Right lobe of liver (tissue), 6 donors: ENCODE results near the gene TRIM2. TPM values are rescaled to one million over a fixed set of nuclear protein-coding genes. Genes with fewer than 3 reads are reported as not detected.

ENCODE experiments used
- ATAC-seq, 4 donors: fragments of 200-7000 bp; cut with Tn5 transposase; one replicate each; pipeline ENCODE4 v1.9.1; 2020; ENCODE audit warnings: mild to moderate bottlenecking in 4 of 4, moderate library complexity in 4 of 4
- DNase-seq, 3 donors: peaks; one replicate each; pipeline ENCODE4 v3.0.0-alpha.2; 2020
- H3K27ac ChIP-seq, 3 donors: fragments of 200-600 bp; one replicate each; pipeline ENCODE4 v1.8.0; 2022
- H3K27me3 ChIP-seq, 2 donors: fragments of 200-600 bp; one replicate each; pipeline ENCODE4 v1.8.0; 2022
- H3K36me3 ChIP-seq, 4 donors: fragments of 200-600 bp; sonication (generic) in 1 of 4; one replicate each; pipeline versions ENCODE4 v1.5.1 to v1.8.0; 2017 to 2022; ENCODE audit warnings: control low read depth in 1 of 4
- H3K4me1 ChIP-seq, 4 donors: fragments of 200-600 bp; sonication (generic) in 1 of 4; one replicate each; pipeline versions ENCODE4 v1.5.1 to v1.8.0; 2017 to 2022; ENCODE audit warnings: control low read depth in 1 of 4
- H3K4me3 ChIP-seq, 3 donors: fragments of 200-600 bp; one replicate each; pipeline ENCODE4 v1.8.0; 2022
- H3K9me3 ChIP-seq, 4 donors: fragments of 200-600 bp; sonication (generic) in 1 of 4; one replicate each; pipeline versions ENCODE4 v1.5.1 to v1.8.0; 2017 to 2022; ENCODE audit warnings: control low read depth in 1 of 4
- CTCF ChIP-seq, 4 donors: fragments of 200-600 bp in 3 of 4; fragments of 450-650 bp in 1 of 4; IDR thresholded peaks; one replicate each; pipeline versions ENCODE4 v1.5.1 to v1.8.0; 2016 to 2022; ENCODE audit warnings: antibody characterized with exemption in 4 of 4, mild to moderate bottlenecking in 2 of 4
- POLR2A ChIP-seq: fragments of 450-650 bp; IDR thresholded peaks from one replicate; pipeline ENCODE4 v1.6.1; 2017; ENCODE audit warnings: antibody characterized with exemption, mild to moderate bottlenecking
- WGBS: methylation state at CpG from one replicate; pipeline ENCODE4 v1.1.6; 2018; ENCODE audit warnings: low coverage, low lambda C conversion rate; ENCODE audit not compliant: insufficient coverage; ENCODE audit errors: missing lambda C conversion rate; 5-methylcytosine and 5-hydroxymethylcytosine counted together
- intact Hi-C, 2 donors: fragments of 100-400 bp; cut with DNase I; formaldehyde crosslinking; loops; one replicate each; pipeline versions ENCODE4 v1.11.2 to v1.14.1; 2022
- total RNA-seq, 6 experiments: library from RNA; depleted of rRNA in 2 of 6; stranded (reverse); fragments of >200 nt in 2 of 6; fragmentation: NEBNext Ultra II Directional in 3 of 6; extraction: Animal tissue kit (Norgen Biotek cat#: 25700) in 3 of 6; gene quantifications; one replicate each; pipeline versions ENCODE4 v1.1.0 to v1.2.4, GENCODE V29; 2016 to 2023
- donor health status: DM: no; HTN: yes; CAD: no.
- donor health status: DM: no; HTN: no; CAD: no.
- donor health status: DM: no; HTN: no; CAD: no.
- donor health status: DM: no; HTN: yes; CAD: no.
- donor health status: DM: no; HTN: yes; CAD: no.

Gene TRIM2
- total RNA-seq, 6 experiments from 2014 or later: 8.9 to 17.5 (median 10.0) TPM

DNA sequence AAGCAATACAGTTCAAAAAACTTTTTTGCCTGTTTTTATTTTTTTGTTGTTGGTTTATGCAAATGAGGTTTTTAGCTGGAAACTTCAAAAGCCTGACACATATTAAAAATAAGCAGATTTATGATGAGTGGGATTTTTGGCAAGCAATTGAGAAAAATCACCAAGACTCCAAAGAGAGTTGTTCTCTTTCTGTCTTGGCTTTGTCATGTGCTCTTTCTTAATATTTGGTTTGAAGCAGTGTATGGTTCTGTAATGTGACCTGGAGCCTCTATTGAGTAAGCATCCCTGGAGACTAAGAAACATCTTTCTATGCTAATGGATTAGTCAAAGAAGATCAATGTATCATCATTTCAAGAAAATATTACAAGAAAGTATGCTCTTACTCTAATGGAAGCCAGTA, 11.7 kb downstream of the TRIM2 start:
- ATAC-seq: no peak
- no peak for TF ChIP-seq CTCF (IDR thresholded peaks at IDR 0.05)
- no peak for TF ChIP-seq POLR2A
- H3K36me3 ChIP-seq: no peaks in the 10 kb centered on the region
- no peaks in the 10 kb centered on the region for H3K27me3 ChIP-seq
- H3K9me3 ChIP-seq: no peaks in the 10 kb centered on the region
- H3K27ac ChIP-seq: no peak overlapping the region
- no peak for DNase-seq
- no peak overlapping the region for H3K4me3 ChIP-seq
- H3K4me1 ChIP-seq: no peaks in the 10 kb centered on the region
- intact Hi-C loops: no loop called here

- no peaks in the 10 kb centered on the region for H3K27me3 ChIP-seq
- no peak for TF ChIP-seq CTCF (IDR thresholded peaks at IDR 0.05)
- no peak for TF ChIP-seq POLR2A
- no peaks in the 10 kb centered on the region for H3K9me3 ChIP-seq
- DNase-seq (no peak), ATAC-seq (no peak)
- H3K4me3 ChIP-seq: no peak overlapping the region
- WGBS: 95% methylated on average over 3 of the region's 4 CpGs
- no peak overlapping the region for H3K27ac ChIP-seq
- H3K4me1 ChIP-seq: no peaks in the 10 kb centered on the region
- intact Hi-C loops: no loop called here
- no peaks in the 10 kb centered on the region for H3K36me3 ChIP-seq
These were observed 12.3 kb downstream of the TRIM2 start for GRCh38 chr4:153216546-153216945.

DNA sequence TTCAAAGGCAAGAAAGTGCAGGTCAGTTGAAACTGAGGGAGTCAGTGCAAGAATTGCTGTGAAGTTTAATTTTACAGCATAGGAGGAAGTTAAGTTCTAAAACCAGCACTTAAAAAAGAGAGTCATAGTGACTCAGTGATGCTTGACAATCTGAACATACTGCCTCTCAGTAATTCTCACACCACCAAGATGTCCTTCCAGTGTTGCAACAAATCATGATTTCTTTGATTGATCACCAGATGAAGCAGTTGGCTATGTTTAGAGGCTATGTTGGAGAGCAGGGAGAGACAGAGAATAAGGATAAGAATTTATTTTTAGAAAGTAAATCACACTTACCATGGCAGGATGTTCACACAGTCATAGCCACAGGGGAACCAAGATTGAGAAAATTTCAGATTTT, 13.2 kb downstream of the TRIM2 start:
- no peak for ATAC-seq
- no peak for TF ChIP-seq POLR2A
- no peak for TF ChIP-seq CTCF (IDR thresholded peaks at IDR 0.05)
- H3K36me3 ChIP-seq: no peaks in the 10 kb centered on the region
- no peak overlapping the region for H3K4me3 ChIP-seq
- H3K27me3 ChIP-seq: no peaks in the 10 kb centered on the region
- no peaks in the 10 kb centered on the region for H3K9me3 ChIP-seq
- intact Hi-C loops: no loop called here
- no peak overlapping the region for H3K27ac ChIP-seq
- DNase-seq: no peak
- no peaks in the 10 kb centered on the region for H3K4me1 ChIP-seq

DNA sequence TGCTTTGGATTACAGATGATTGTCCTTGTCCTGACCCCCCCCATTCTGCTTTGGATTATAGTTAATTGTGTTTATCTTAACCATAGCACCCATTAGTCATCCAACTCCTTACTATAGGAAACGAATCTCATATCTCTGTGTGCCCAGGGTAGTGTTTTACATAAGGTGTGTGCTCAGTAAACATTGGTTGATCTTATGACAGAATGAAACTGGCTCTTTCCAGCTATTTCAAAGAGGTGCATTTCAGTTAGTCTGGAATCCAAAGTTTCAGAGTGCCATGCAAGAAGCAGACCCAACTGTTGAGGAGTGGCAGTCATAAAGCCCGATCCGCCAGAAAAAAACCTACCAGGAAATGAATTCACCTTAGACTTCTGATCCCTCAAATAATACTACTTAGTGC, 14.7 kb downstream of the TRIM2 start:
- no peaks in the 10 kb centered on the region for H3K36me3 ChIP-seq
- no peaks in the 10 kb centered on the region for H3K4me1 ChIP-seq
- H3K27me3 ChIP-seq: no peaks in the 10 kb centered on the region
- 72% methylated on average over 3 of the region's 3 CpGs for WGBS
- TF ChIP-seq POLR2A (no peak), CTCF (IDR thresholded peaks at IDR 0.05) (no peak)
- H3K9me3 ChIP-seq: no peaks in the 10 kb centered on the region
- no peak overlapping the region for H3K4me3 ChIP-seq
- ATAC-seq: no peak
- no peak for DNase-seq
- intact Hi-C loops: no loop called here
- H3K27ac ChIP-seq: no peak overlapping the region

DNA sequence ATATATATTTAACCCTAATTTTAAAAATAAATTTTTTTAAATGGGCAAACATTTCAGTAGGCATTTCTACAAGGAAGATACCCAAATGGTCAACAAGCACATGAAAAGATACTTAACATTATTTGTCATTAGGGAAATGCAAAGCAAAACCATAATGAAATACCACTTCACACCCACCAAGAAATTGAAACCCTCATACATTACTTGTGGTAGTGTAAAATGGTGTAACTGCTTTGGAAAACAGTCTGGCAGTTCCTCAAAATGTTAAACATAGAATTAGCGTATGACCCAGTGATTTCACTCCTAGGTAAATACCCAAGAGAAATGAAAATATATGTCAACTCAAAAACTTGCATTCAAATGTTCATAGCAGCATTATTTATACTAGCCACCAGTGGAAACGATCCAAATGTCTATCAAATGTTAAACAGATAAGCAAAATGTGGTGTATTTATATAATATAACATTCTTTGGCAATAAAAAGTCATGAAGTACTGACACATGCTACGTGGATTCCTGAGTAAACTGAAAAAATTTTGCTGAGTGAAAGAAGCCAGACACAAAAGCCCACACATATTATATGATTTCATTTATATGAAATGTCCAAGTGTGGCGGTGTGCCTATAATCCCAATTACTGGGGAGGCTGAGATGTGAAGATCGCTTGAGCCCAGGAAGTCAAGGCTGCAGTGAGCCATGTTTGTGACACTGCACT, 16.6 kb downstream of the TRIM2 start:
- no peaks in the 10 kb centered on the region for H3K36me3 ChIP-seq
- TF ChIP-seq CTCF (IDR thresholded peaks at IDR 0.05) (no peak), POLR2A (no peak)
- no peak overlapping the region for H3K27ac ChIP-seq
- DNase-seq: no peak
- WGBS: 70% methylated on average over 4 of the region's 5 CpGs
- H3K9me3 ChIP-seq: no peaks in the 10 kb centered on the region
- no peaks in the 10 kb centered on the region for H3K27me3 ChIP-seq
- intact Hi-C loops: no loop called here
- H3K4me1 ChIP-seq: no peaks in the 10 kb centered on the region
- ATAC-seq: no peak
- no peak overlapping the region for H3K4me3 ChIP-seq
